DOHH2 (cell line): Measurements from ENCODE around the gene GDI1.
"Not testable (repeated sequence)": the region's sequence is repeated elsewhere in the genome, so short reads cannot be mapped to it uniquely, and the experiment has no call there.

Experiments used
- EZH2phosphoT487 ChIP-seq: fragments of 200-600 bp; sonication (generic); IDR thresholded peaks from 2 replicates; pipeline ENCODE4 v1.6.1; 2017; ENCODE audit warnings: borderline replicate concordance, mild to moderate bottlenecking, antibody characterized with exemption, low read length, moderate library complexity, mixed read lengths
- TF ChIP-seq, protein P1 (sequence below): fragments of 200-600 bp; sonication (generic); IDR thresholded peaks from one replicate; pipeline ENCODE4 v1.5.1; 2014; ENCODE audit warnings: antibody characterized with exemption, mild to moderate bottlenecking, low read depth, low read length; ENCODE audit not compliant: poor library complexity, severe bottlenecking

DNA sequence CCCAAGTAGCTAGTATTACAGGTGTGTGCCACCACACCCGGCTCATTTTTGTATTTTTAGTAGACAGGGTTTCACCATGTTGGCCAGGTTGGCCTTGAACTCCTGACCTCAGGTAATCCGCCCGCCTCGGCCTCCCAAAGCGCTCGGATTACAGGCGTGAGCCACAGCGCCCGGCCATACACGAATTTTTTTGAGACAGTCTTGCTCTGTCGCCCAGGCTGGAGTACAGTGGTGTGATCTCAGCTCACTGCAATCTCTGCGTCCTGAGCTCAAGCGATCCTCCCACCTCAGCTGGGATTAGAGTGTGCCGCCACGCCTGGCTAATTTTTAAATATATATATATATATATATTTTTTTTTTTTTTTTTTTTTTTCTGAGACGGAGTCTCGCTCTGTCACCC, 40.6 kb upstream of the GDI1 start:
- TF ChIP-seq, protein P1, sequence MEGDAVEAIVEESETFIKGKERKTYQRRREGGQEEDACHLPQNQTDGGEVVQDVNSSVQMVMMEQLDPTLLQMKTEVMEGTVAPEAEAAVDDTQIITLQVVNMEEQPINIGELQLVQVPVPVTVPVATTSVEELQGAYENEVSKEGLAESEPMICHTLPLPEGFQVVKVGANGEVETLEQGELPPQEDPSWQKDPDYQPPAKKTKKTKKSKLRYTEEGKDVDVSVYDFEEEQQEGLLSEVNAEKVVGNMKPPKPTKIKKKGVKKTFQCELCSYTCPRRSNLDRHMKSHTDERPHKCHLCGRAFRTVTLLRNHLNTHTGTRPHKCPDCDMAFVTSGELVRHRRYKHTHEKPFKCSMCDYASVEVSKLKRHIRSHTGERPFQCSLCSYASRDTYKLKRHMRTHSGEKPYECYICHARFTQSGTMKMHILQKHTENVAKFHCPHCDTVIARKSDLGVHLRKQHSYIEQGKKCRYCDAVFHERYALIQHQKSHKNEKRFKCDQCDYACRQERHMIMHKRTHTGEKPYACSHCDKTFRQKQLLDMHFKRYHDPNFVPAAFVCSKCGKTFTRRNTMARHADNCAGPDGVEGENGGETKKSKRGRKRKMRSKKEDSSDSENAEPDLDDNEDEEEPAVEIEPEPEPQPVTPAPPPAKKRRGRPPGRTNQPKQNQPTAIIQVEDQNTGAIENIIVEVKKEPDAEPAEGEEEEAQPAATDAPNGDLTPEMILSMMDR: not testable (repeated sequence)
- not testable (repeated sequence) for TF ChIP-seq EZH2phosphoT487
